HK-2 (cell line): ENCODE measurements around the gene C10orf143.
A peak's percentile ranks its signal among the peaks of the same experiment; 100 is the strongest.
"Not testable (repeated sequence)": the region's sequence is repeated elsewhere in the genome, so short reads cannot be mapped to it uniquely, and the experiment has no call there.

ENCODE experiments used
- DNase-seq: peaks from one replicate; pipeline ENCODE4 v3.0.0-alpha.2; 2018; ENCODE audit not compliant: unreplicated experiment

The C10orf143 gene

DNA sequence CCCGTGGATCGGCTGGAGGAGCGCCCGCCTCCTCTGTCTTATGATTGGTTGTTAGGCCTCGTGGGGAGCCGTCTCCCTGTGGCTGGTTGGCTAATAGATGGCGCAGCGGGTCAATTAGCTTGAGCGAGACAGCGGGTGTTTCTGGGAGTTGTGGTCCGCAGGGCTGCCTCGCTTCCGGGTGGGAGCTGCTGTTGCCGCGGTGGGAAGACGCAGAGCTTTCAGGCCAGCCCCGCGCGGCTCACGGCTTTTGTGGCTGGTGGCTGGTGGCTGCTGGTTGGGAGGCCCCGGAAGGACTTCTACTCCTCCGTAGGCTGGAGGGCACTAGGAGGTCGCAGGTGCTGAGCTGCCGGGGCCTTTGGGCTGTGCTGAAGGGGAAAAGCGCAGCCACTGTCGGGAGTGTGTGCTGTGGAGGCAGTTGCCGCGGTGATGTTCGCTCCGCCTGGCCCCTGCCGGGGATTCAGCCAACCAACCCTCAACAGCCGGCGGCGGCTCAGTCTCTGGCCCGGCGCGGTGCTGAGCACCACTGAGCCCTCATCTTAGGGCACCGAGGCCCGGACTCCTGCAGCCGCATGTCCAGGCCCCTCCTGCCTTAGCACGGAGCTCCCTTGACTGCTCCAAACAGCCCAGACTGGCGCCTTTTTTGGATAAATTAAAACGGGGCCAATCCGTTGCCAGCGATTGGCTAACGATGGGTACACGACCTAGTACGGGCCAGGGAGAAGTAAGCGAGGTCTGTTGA, 652 bp upstream of the C10orf143 start:
- DNase-seq: peak; percentile 99

- DNase-seq: peak; percentile 77
These were observed 809 bp downstream of the C10orf143 start for GRCh38 chr10:130109796-130110245.

- no peak for DNase-seq
These were observed 1.6 kb downstream of the C10orf143 start for GRCh38 chr10:130108934-130109604.

GRCh38 chr10:130108146-130108545, 2.5 kb downstream of the C10orf143 start:
- not testable (repeated sequence) for DNase-seq

DNA sequence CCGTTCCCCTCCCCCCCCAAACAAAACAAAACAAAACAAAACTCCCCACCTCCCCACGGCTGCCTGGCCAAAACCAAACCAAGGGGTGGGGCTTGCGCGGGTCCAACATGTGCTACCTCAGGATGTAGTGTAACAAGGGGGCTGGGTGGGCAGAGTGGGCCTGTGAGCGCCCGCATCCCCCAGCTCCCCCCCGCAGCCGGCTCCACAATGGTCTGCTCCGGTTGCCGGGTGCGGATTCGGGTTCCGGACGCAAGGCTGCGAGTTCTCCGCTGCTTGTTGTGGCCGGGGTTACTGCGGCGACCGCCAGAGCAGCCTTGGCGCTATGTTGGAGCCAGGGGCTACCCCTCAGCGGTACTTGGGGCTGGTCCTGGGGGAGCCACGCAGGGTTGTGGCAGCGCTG, 4.9 kb downstream of the C10orf143 start:
- no peak for DNase-seq

DNA sequence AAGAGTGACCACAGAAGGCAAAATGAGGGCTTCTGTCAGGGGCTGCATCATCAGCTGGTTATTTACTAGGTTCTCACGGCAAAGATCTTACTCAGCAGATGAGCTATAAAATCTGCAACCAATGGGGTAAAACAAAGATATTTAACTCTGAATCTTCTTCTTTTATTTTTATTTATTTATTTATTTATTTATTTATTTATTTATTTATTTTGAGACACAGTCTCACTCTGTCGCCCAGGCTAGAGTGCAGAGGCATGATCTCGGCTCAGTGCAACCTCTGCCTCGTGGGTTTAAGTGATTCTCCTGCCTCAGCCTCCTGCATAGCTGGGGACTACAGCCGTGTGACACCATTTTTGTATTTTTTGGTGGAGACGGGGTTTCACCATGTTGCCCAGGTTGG, 11.3 kb downstream of the C10orf143 start:
- no peak for DNase-seq

GRCh38 chr10:130090565-130090964, 20.1 kb downstream of the C10orf143 start:
- DNase-seq: not testable (repeated sequence)

- no peak for DNase-seq
These were observed 30.2 kb downstream of the C10orf143 start for GRCh38 chr10:130080461-130080814.

DNA sequence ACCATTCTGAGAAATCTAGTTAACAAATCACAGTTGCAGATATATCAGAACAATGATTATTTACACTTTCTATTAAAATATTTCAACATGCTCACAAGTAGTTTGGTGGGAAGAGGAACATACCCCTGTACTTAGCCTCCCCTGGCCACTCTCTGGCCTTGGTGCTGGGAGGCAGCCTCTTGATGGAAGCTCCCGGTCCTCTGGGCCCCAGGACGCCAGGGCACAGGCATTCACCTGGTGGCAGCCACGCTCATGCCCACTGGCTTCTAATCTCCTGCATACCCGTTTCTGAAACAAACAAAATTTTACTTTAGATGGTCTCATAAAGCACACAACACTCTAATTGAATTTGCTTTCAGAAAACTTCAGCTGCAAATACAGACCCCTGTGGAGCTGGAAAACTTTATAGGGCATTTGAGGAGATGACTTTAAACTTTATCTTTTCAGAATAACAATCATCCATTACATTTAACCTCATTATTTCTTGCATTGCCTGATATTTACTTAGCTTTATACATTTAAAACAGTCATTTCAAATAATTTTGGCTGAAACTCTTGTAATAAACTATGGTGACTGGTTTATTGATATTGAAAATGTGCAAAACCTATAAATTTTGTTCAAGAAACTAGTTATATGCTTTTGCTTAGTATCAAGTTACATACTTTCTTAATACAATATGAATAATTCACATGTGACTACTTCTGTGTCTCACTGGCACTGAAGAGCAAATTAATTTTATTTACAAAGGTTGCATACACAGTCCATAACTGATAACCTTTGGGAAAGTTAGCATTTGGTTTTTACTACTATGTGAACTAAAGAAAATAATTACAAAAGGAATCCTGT, 30.8 kb downstream of the C10orf143 start:
- no peak for DNase-seq

DNA sequence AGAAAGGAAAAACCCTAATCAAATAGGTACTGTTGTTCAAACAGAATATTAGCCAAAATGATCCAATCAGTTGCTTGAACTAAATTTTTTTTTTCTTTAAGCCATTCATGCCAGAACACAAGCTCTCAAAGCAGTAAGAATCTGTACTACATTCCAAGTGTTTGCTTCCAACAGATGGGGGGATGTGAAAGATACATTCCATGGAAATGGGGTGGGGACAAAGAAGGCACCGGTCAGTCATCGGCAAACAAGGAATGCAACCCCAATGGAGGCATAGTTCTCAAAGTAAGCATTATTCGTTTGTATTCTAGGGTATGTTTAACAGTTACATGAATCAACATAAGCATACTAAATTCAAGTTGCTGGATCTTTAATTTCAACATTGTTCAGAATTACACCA, 32.5 kb downstream of the C10orf143 start:
- DNase-seq: no peak

GRCh38 chr10:130076681-130077080, 33.9 kb downstream of the C10orf143 start:
- no peak for DNase-seq

- no peak for DNase-seq
These were observed 36.0 kb downstream of the C10orf143 start for GRCh38 chr10:130074639-130075038.

- DNase-seq: no peak
These were observed 36.7 kb downstream of the C10orf143 start for GRCh38 chr10:130073912-130074311.

DNA sequence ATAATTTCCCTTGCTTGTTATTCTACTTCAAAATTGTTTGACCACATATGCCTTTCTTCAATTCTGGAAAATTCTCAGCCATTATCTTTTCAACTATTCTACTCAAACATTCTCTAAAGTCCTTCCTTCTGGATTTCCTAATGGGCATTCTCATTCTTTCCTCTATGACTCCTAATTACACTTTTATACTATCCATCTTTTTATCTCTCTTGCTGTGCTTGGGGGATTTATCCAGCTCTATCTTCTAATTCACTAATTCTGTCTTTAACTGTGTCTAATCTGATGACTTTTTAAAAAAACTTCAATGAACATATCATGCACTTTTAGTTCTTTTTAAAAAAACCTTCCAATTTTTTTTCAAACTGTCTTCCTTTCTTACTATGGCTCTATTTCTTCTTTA, 38.4 kb downstream of the C10orf143 start:
- DNase-seq: no peak

DNA sequence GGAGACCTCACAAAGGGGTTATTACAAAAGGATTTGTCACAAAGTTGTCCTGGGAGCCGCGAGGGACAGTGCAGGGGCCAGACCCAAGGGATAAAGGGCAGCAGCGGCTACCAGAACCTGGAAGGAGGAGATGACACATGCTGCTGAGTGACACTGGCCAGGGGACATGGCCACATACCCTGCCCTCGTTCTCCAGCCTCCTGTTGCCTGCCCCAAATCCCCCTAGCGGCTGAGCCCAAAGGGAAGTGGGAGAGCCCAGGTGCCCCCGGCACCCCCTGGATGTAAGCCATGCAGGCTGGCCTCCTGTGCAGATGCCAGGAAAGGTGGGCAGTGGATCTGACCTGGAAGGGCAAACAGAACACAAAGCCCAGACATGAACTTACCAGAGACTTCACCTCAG, 42.7 kb downstream of the C10orf143 start:
- DNase-seq: no peak

DNA sequence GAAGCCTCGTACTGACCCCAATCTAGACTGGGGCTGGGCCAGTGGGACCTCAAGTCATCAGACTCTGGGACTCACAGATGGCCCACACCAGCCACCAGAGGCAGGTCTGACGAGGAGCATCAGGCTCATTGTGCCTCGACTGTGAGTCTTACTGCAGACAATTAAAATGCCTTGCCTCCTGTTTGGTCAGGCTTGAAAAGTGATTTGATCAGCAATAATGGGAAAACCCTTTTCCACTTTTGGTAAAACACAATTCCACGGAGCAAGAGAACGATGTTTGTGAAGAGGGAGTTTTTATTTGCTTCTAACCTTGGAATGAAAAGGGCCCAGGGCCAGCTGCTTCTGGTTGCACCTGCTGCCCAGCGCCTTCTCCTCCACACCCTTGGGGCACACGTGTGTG, 43.9 kb downstream of the C10orf143 start:
- no peak for DNase-seq

DNA sequence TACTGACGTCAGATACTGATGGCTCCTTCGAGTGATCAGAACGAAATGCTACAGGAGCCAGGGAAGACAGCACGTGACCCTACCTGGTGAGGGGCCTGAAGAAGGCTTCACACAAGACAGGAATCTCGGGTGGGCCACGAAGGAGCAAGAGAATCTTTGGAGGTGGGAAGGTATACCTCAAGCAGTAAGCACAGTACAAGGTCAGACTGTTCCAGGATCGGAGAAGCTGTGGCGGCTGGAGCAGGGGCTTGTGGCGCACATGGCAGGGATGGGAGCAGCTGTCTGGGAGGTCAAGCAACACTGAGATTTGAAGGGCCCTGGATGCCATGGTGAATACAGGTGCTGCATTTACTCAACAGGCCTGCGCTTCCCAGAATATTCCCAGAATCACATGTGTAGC, 45.4 kb downstream of the C10orf143 start:
- no peak for DNase-seq

GRCh38 chr10:130064783-130065182, 45.8 kb downstream of the C10orf143 start:
- DNase-seq: no peak

- no peak for DNase-seq
These were observed 47.7 kb downstream of the C10orf143 start for GRCh38 chr10:130062976-130063375.

- DNase-seq: no peak
These were observed 48.4 kb downstream of the C10orf143 start for GRCh38 chr10:130062201-130062600.

GRCh38 chr10:130061760-130062159, 48.9 kb downstream of the C10orf143 start:
- DNase-seq: no peak

- DNase-seq: no peak
These were observed 56.6 kb downstream of the C10orf143 start for GRCh38 chr10:130054021-130054420.

- DNase-seq: no peak
These were observed 57.1 kb downstream of the C10orf143 start for GRCh38 chr10:130053561-130053960.
